Measurements from ENCODE around the gene ZNF135. TPM values are rescaled to one million over a fixed set of nuclear protein-coding genes. Genes with fewer than 3 reads are reported as not detected.

Gene ZNF135
- total and polyA plus RNA-seq, 2 of the 13 experiments (the other 11 are each of a cell fraction or from before 2014, with no cell fraction given), result not detected

DNA sequence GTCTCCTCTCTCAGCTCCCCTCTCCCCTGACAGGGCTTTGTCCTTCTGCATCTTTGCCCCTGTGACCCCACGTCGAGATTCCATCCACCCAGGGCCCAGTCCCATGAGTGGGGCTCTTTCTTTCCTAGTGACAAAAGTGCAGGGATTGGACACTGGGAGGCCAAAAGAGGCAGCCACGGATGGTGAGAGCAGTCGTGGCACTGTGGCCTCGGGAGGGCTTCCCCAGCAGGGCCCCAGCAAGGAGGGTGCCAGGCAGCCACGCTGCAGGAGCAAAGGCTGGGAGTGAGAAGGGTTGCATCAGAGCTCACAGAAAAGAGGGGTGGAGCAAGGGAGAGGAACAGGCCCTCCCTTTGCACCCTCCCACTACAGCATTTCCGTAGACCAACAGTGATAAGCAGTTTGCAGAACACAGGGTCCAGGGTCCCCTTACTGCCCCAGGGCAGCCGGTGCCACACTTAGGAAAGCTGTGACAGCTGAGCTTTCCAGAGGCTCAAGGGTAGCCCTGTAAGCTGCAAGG, 20.3 kb upstream of the ZNF135 start (continued):
- TF ChIP-seq, protein P1, sequence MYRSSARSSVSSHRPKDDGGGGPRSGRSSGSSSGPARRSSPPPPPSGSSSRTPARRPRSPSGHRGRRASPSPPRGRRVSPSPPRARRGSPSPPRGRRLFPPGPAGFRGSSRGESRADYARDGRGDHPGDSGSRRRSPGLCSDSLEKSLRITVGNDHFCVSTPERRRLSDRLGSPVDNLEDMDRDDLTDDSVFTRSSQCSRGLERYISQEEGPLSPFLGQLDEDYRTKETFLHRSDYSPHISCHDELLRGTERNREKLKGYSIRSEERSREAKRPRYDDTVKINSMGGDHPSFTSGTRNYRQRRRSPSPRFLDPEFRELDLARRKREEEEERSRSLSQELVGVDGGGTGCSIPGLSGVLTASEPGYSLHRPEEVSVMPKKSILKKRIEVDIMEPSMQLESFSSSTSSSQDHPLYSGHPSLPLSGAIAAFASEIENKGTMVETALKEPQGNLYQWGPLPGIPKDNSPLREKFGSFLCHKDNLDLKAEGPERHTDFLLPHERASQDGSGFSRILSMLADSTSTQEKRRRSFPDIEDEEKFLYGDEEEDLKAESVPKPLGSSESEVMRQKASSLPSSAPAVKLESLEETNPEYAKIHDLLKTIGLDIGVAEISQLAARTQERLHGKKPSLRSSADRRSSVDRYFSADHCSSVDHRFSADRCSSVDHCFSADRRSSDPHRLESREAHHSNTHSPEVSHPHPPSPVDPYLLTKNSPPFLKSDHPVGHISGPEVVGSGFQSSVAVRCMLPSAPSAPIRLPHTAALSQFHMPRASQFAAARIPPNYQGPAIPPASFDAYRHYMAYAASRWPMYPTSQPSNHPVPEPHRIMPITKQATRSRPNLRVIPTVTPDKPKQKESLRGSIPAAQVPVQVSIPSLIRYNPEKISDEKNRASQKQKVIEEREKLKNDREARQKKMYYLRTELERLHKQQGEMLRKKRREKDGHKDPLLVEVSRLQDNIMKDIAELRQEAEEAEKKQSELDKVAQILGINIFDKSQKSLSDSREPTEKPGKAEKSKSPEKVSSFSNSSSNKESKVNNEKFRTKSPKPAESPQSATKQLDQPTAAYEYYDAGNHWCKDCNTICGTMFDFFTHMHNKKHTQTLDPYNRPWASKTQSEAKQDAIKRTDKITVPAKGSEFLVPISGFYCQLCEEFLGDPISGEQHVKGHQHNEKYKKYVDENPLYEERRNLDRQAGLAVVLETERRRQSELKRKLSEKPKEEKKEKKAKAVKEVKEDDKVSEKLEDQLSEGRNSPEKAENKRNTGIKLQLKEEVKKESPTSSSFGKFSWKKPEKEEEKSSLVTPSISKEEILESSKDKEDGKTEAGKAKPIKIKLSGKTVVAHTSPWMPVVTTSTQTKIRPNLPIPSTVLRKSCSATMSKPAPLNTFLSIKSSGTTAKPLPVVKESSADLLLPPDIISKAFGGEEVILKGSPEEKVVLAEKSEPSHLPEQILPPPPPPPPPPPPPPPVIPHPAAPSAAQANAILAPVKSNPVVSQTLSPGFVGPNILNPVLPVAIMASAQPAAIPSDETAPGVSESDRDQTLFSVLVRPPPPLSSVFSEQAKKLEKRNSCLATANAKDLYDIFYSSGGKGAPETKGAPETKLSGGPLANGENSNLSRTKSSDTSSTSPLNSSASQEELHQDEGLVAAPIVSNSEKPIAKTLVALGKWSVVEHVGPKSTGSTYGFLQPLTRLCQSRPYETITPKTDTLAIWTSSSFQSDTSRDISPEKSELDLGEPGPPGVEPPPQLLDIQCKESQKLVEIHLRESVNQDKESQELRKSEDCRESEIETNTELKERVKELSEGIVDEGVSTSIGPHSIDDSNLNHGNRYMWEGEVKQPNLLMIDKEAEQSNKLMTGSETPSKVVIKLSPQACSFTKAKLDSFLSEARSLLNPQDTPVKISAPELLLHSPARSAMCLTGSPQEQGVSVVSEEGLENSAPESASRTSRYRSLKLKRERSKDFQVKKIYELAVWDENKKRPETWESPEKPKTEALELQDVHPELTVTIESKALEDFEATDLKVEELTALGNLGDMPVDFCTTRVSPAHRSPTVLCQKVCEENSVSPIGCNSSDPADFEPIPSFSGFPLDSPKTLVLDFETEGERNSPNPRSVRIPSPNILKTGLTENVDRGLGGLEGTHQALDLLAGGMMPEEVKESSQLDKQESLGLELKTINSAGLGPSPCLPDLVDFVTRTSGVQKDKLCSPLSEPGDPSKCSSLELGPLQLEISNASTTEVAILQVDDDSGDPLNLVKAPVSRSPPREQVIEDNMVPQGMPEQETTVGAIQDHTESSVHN (CRISPR knock-in tag; IDR thresholded peaks at IDR 0.05), result no peak
- TF ChIP-seq ZNF296 (CRISPR knock-in tag; conservative IDR thresholded peaks at IDR 0.05) (no peak), ZNF367 (CRISPR knock-in tag; IDR thresholded peaks at IDR 0.05; ENCODE audit: borderline replicate concordance) (no peak), SP4 (CRISPR knock-in tag; IDR thresholded peaks at IDR 0.05) (peak; percentile 49; the same call in 1 of the 2 replicates), RBAK (CRISPR knock-in tag; IDR thresholded peaks at IDR 0.05) (peak; percentile 80; the same call in 1 of the 2 replicates), PLRG1 (conservative IDR thresholded peaks at IDR 0.05) (no peak), ZNF343 (CRISPR knock-in tag; IDR thresholded peaks at IDR 0.05) (no peak), DR1 (CRISPR knock-in tag; IDR thresholded peaks at IDR 0.05) (no peak), ZNF260 (CRISPR knock-in tag; IDR thresholded peaks at IDR 0.05; ENCODE audit: borderline replicate concordance, low read depth) (no peak), KLF11 (CRISPR knock-in tag; IDR thresholded peaks at IDR 0.05) (no peak), FOXC1 (CRISPR knock-in tag; IDR thresholded peaks at IDR 0.05; ENCODE audit: borderline replicate concordance) (no peak)
- TF ChIP-seq, protein P2, sequence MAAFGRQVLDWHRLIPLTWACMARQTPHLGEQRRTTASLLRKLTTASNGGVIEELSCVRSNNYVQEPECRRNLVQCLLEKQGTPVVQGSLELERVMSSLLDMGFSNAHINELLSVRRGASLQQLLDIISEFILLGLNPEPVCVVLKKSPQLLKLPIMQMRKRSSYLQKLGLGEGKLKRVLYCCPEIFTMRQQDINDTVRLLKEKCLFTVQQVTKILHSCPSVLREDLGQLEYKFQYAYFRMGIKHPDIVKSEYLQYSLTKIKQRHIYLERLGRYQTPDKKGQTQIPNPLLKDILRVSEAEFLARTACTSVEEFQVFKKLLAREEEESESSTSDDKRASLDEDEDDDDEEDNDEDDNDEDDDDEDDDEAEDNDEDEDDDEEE (CRISPR knock-in tag; IDR thresholded peaks at IDR 0.05), result no peak
- TF ChIP-seq, protein P3, sequence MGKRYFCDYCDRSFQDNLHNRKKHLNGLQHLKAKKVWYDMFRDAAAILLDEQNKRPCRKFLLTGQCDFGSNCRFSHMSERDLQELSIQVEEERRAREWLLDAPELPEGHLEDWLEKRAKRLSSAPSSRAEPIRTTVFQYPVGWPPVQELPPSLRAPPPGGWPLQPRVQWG (CRISPR knock-in tag; IDR thresholded peaks at IDR 0.05; ENCODE audit: borderline replicate concordance, low read depth), result no peak
- TF ChIP-seq, protein P4, sequence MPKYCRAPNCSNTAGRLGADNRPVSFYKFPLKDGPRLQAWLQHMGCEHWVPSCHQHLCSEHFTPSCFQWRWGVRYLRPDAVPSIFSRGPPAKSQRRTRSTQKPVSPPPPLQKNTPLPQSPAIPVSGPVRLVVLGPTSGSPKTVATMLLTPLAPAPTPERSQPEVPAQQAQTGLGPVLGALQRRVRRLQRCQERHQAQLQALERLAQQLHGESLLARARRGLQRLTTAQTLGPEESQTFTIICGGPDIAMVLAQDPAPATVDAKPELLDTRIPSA (CRISPR knock-in tag; IDR thresholded peaks at IDR 0.05; ENCODE audit: borderline replicate concordance), result no peak
- TF ChIP-seq, protein P5, sequence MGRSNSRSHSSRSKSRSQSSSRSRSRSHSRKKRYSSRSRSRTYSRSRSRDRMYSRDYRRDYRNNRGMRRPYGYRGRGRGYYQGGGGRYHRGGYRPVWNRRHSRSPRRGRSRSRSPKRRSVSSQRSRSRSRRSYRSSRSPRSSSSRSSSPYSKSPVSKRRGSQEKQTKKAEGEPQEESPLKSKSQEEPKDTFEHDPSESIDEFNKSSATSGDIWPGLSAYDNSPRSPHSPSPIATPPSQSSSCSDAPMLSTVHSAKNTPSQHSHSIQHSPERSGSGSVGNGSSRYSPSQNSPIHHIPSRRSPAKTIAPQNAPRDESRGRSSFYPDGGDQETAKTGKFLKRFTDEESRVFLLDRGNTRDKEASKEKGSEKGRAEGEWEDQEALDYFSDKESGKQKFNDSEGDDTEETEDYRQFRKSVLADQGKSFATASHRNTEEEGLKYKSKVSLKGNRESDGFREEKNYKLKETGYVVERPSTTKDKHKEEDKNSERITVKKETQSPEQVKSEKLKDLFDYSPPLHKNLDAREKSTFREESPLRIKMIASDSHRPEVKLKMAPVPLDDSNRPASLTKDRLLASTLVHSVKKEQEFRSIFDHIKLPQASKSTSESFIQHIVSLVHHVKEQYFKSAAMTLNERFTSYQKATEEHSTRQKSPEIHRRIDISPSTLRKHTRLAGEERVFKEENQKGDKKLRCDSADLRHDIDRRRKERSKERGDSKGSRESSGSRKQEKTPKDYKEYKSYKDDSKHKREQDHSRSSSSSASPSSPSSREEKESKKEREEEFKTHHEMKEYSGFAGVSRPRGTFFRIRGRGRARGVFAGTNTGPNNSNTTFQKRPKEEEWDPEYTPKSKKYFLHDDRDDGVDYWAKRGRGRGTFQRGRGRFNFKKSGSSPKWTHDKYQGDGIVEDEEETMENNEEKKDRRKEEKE (IDR thresholded peaks at IDR 0.05), result no peak

Data from HepG2 (cell line).